Left colon (tissue), 2 donors: ENCODE measurements around the gene HINFP. TPM values are rescaled to one million over a fixed set of nuclear protein-coding genes. Genes with fewer than 3 reads are reported as not detected.
"Not testable (repeated sequence)": the region's sequence is repeated elsewhere in the genome, so short reads cannot be mapped to it uniquely, and the experiment has no call there.

Experiments
- ATAC-seq: fragments of 200-7000 bp; cut with Tn5 transposase; one replicate; pipeline ENCODE4 v1.9.1; 2020; ENCODE audit warnings: mild to moderate bottlenecking, moderate library complexity
- DNase-seq, 2 donors: peaks; one replicate each; pipeline ENCODE4 v3.0.0-alpha.2; 2020
- intact Hi-C, 2 donors: fragments of 100-400 bp; cut with DNase I in 1 of 2; cut with micrococcal nuclease in 1 of 2; formaldehyde crosslinking; loops; one replicate each; pipeline versions ENCODE4 v1.11.2 to v1.14.0; 2022; cut with DNase I, micrococcal nuclease
- total RNA-seq, 2 donors: library from RNA; stranded (reverse); fragmentation: NEBNext Ultra II Directional; extraction: Animal tissue kit (Norgen Biotek cat#: 25700); gene quantifications; one replicate each; pipeline ENCODE4 v1.2.1, GENCODE V29; 2021
- donor health status: DM: no; HTN: no; CAD: no.
- donor health status: DM: yes; HTN: yes; CAD: no.

The HINFP gene
- total RNA-seq, 2 donors from 2014 or later, result 34.9 to 35.7 TPM

GRCh38 chr11:119149018-119149785, 27.8 kb downstream of the HINFP start, which contains the start of gene ABCG4:
Gene ABCG4 (plus strand): TSS chr11:119149052. CDS start chr11:119149966, 914 bp downstream.
- ATAC-seq (peak; percentile 56), DNase-seq (peak in 1 of 2 donors; percentile 35)
- intact Hi-C loops, result loop anchor here in 1 of 2 donors (10.0 kb wide), 1 partner anchor 46 kb away; no protein-coding TSS in a partner anchor

- ATAC-seq (no peak), DNase-seq (no peak)
- intact Hi-C loops, result loop anchor here in 1 of 2 donors (10.0 kb wide), 1 partner anchor 45 kb away; no protein-coding TSS in a partner anchor
These were observed 28.5 kb downstream of the HINFP start for GRCh38 chr11:119149786-119150275.

- no peak for DNase-seq
- ATAC-seq, result no peak
- intact Hi-C loops, result no loop called here
These were observed 30.7 kb downstream of the HINFP start for GRCh38 chr11:119152043-119152442.

GRCh38 chr11:119152604-119153003, 31.2 kb downstream of the HINFP start:
- intact Hi-C loops, result no loop called here
- DNase-seq (no peak), ATAC-seq (no peak)

GRCh38 chr11:119153049-119153818, 31.9 kb downstream of the HINFP start:
- ATAC-seq (no peak), DNase-seq (no peak)
- intact Hi-C loops, result no loop called here

- no peak for DNase-seq
- intact Hi-C loops, result no loop called here
- no peak for ATAC-seq
These were observed 32.8 kb downstream of the HINFP start for GRCh38 chr11:119154178-119154577.

- DNase-seq (peak in 1 of 2 donors; percentile 44), ATAC-seq (peak; percentile 68)
- intact Hi-C loops, result no loop called here
These were observed 34.5 kb downstream of the HINFP start for GRCh38 chr11:119155733-119156492.

- intact Hi-C loops, result no loop called here
- ATAC-seq (no peak), DNase-seq (no peak)
These were observed 35.1 kb downstream of the HINFP start for GRCh38 chr11:119156496-119156895.

- ATAC-seq (no peak), DNase-seq (no peak)
- intact Hi-C loops, result no loop called here
These were observed 35.7 kb downstream of the HINFP start for GRCh38 chr11:119157063-119157462.

- DNase-seq (no peak), ATAC-seq (no peak)
- intact Hi-C loops, result no loop called here
These were observed 37.1 kb downstream of the HINFP start for GRCh38 chr11:119158467-119158866.

- intact Hi-C loops, result no loop called here
- DNase-seq (no peak), ATAC-seq (no peak)
These were observed 38.8 kb downstream of the HINFP start for GRCh38 chr11:119160151-119160550.

- no peak for ATAC-seq
- intact Hi-C loops, result no loop called here
These were observed 40.5 kb downstream of the HINFP start for GRCh38 chr11:119161871-119162270.

GRCh38 chr11:119166368-119167076, 45.1 kb downstream of the HINFP start:
- intact Hi-C loops, result no loop called here
- no peak for ATAC-seq
- no peak for DNase-seq

More at GRCh38 chr11:119161871-119162270, 40.5 kb downstream of the HINFP start:
- DNase-seq, result no peak

GRCh38 chr11:119167077-119167458, 45.7 kb downstream of the HINFP start:
- ATAC-seq, DNase-seq, intact Hi-C loops: not testable (repeated sequence)

- intact Hi-C loops, result no loop called here
- DNase-seq (peak; percentile 51 to 53), ATAC-seq (peak; percentile 70)
These were observed 46.6 kb downstream of the HINFP start for GRCh38 chr11:119167933-119168332.

- DNase-seq, result peak; percentile 83 to 86
- intact Hi-C loops, result no loop called here
- peak; percentile 94 for ATAC-seq
These were observed 47.3 kb downstream of the HINFP start, which contains the start of gene NLRX1 for GRCh38 chr11:119168471-119169281. Gene NLRX1 (plus strand): TSS chr11:119168725. CDS start chr11:119171404, 2,679 bp downstream.

GRCh38 chr11:119169282-119169719, 47.9 kb downstream of the HINFP start:
- intact Hi-C loops, result no loop called here
- ATAC-seq, result peak; percentile 30
- peak in 1 of 2 donors; percentile 51 for DNase-seq
